Transverse colon (tissue), 3 donors: ENCODE results near the gene TMEM220.

ENCODE experiments used
- CTCF ChIP-seq, 5 experiments: fragments of 200-600 bp in 3 of 5; fragments of 450-650 bp in 2 of 5; sonication (generic) in 3 of 5; IDR thresholded peaks; 1 replicate in 2 of 5; 2 replicates in 3 of 5; pipeline ENCODE4 v1.5.1; 2016 to 2017; ENCODE audit warnings: antibody characterized with exemption in 5 of 5, inconsistent platforms in 3 of 5, mild to moderate bottlenecking in 2 of 5, moderate library complexity in 1 of 5
- EP300 ChIP-seq: sonication (generic); formaldehyde crosslinking; IDR thresholded peaks from one replicate; pipeline ENCODE4 v1.6.1; 2017; ENCODE audit warnings: antibody characterized with exemption, low read depth
- POLR2A ChIP-seq: fragments of 450-650 bp; IDR thresholded peaks from one replicate; pipeline ENCODE4 v1.6.1; 2016; ENCODE audit warnings: antibody characterized with exemption, mild to moderate bottlenecking, moderate library complexity

GRCh38 chr17:10773391-10773790, 43.6 kb upstream of the TMEM220 start:
- TF ChIP-seq CTCF (IDR thresholded peaks at IDR 0.05): no peak
- TF ChIP-seq POLR2A: no peak
- no peak for TF ChIP-seq EP300
